ENCODE measurements around the gene PLD4.
"Not testable (repeated sequence)": the region's sequence is repeated elsewhere in the genome, so short reads cannot be mapped to it uniquely, and the experiment has no call there.

The PLD4 gene

DNA sequence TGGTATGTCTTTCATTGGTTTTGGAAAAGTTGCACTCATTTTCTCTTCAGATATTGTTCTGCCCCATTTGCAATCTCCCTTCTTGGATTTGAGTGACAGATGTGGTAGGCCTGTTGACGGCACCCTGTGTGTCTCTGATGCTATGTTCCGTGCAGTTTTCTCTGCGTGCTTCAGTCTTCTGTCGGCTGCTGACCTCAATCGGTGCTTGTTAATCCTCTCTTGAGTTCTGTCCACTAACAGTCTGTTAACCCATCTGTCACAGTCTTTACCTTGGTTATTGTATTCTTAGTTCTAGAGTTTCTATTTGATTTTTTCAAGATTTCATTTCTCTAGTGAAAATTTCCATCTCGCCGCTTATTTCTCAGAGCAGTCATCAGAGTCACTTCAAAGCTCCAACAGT lies 20.7 kb upstream of the PLD4 start:
- DNase-seq (ENCODE audit: low read depth): no peak
- H3K4me3 ChIP-seq (ENCODE audit: low read depth, low read length): no peak overlapping the region
- TF ChIP-seq CTCF (IDR thresholded peaks at IDR 0.05; ENCODE audit: insufficient read depth, low read depth, low read length, missing control alignments): no peak

DNA sequence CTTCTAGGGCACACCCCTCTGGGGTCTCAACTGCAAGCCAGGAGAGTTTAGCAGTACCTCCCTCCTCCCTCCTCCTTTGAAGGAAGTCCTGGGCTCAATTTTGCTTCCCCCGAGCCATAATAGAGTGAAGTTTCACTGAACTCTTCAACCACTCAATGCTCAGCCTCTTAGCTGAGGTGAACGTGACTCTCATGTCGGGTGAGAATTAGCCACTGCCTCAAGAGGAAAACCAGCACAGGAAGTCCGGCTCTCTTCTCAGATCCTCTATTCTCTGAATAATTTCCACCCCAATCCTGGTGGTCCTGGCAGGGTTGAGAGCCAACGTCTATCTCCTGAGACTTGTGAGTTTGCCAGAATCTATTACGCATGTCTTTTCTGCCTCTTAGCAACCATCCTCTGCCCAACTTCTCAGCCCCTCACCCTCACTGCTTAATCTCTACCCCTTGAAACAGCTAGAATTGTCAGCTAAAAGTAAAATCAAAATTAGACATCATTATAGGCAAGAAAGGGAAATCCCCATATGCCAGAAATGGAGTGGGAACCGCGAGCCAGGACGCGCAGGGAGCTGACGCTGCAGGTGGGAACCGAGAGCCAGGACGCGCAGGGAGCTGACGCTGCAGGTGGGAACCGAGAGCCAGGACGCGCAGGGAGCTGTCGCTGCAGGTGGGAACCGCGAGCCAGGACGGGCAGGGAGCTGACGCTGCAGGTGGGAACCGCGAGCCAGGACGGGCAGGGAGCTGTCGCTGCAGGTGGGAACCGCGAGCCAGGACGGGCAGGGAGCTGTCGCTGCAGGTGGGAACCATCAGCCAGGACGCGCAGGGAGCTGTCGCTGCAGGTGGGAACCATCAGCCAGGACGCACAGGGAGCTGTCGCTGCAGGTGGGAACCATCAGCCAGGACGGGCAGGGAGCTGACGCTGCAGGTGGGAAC lies 19.8 kb upstream of the PLD4 start:
- not testable (repeated sequence) for DNase-seq (ENCODE audit: low read depth); H3K4me3 ChIP-seq (ENCODE audit: low read depth, low read length)

DNA sequence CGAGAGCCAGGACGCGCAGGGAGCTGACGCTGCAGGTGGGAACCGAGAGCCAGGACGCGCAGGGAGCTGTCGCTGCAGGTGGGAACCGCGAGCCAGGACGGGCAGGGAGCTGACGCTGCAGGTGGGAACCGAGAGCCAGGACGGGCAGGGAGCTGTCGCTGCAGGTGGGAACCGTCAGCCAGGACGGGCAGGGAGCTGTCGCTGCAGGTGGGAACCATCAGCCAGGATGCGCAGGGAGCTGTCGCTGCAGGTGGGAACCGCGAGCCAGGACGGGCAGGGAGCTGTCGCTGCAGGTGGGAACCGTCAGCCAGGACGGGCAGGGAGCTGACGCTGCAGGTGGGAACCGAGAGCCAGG lies 19.1 kb upstream of the PLD4 start:
- H3K4me3 ChIP-seq (ENCODE audit: low read depth, low read length); DNase-seq (ENCODE audit: low read depth): not testable (repeated sequence)

DNA sequence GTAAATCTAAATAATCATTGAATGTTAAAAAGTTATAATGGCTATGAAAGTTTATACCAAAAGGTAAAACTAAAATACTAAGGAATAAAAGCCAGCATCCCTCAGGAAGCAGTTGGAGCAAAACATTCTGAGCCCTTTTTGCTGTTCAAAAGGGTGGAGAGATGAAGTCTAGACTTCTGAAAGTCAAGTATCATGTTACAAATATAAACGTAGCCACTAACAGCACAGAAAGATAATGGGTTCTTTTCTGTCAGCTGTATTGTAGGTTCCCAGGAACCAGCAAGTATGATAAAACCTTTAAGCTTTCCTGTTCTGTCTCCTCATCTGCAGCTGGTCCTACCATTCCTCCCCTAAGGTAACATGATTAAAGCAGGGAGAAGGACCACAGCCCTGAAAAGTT lies 16.4 kb upstream of the PLD4 start:
- DNase-seq (ENCODE audit: low read depth): no peak
- no peak overlapping the region for H3K4me3 ChIP-seq (ENCODE audit: low read depth, low read length)
- TF ChIP-seq CTCF (IDR thresholded peaks at IDR 0.05; ENCODE audit: insufficient read depth, low read depth, low read length, missing control alignments): no peak

- no peak for DNase-seq (ENCODE audit: low read depth)
- TF ChIP-seq CTCF (IDR thresholded peaks at IDR 0.05; ENCODE audit: insufficient read depth, low read depth, low read length, missing control alignments): no peak
- H3K4me3 ChIP-seq (ENCODE audit: low read depth, low read length): no peak overlapping the region
These were observed 12.6 kb upstream of the PLD4 start for GRCh38 chr14:104912053-104912452.

- DNase-seq (ENCODE audit: low read depth): no peak
- H3K4me3 ChIP-seq (ENCODE audit: low read depth, low read length): no peak overlapping the region
- TF ChIP-seq CTCF (IDR thresholded peaks at IDR 0.05; ENCODE audit: insufficient read depth, low read depth, low read length, missing control alignments): no peak
These were observed 11.2 kb upstream of the PLD4 start for GRCh38 chr14:104913435-104913834.

GRCh38 chr14:104917116-104917515 lies 7.6 kb upstream of the PLD4 start:
- DNase-seq (ENCODE audit: low read depth): no peak
- no peak overlapping the region for H3K4me3 ChIP-seq (ENCODE audit: low read depth, low read length)
- TF ChIP-seq CTCF (IDR thresholded peaks at IDR 0.05; ENCODE audit: insufficient read depth, low read depth, low read length, missing control alignments): no peak

DNA sequence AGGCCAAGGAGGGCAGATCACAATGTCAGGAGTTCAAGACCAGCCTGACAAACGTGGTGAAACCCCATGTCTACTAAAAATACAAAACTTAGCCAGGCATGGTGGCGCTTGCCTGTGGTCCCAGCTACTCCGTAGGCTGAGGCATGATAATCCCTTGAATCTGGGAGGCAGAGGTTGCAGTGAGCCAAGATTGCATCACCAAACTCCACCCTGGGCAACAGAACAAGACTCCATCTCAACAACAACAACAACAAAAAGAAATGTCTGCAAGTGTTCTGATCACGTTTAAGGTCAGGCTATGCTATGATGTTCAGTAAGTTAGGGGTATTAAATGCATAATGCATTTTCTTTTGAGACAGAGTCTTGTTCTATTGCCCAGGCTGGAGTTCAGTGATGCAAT lies 6.7 kb upstream of the PLD4 start:
- TF ChIP-seq CTCF (IDR thresholded peaks at IDR 0.05; ENCODE audit: insufficient read depth, low read depth, low read length, missing control alignments): no peak
- no peak for DNase-seq (ENCODE audit: low read depth)
- H3K4me3 ChIP-seq (ENCODE audit: low read depth, low read length): no peak overlapping the region

DNA sequence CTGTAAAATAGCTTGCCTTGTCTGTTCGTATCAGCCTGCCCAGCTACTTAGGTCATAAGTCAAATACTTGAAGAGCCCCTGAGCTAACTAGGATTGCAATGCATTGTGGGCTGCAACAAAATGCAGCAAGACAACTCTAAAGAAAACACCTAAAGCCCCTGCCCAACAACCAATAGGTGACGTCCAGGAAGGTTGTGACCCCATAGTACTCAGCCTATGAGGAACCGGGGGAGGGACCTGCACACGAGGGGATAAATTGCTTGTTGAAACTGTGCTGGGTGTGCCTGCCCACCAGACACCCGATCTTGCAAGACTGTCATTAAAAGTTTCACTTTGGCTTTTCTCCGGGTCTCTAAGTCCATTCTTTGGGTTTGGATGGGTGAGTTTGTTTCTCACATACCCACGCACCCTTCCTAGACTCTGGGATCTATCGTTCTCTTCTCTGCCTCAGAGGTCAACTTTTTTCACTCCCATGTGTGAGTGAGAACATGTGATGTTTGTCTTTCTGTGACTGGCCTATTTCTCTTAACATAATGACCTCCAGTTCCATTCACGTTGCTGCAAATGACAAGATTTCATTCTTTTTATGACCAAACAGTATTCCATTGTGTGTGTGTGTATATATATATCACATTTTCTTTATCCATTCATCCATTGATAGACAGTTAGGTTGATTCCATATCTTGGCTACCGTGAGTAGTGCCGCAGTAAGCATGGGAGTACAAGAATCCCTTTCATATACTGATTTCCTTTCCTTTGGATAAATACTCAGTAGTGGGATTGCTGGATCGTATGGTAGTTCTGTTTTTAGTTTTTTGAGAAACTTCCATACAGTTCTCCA lies 5.3 kb upstream of the PLD4 start:
- H3K4me3 ChIP-seq (ENCODE audit: low read depth, low read length): not testable (repeated sequence)

More for the DNA sequence above, 5.3 kb upstream of the PLD4 start:
- DNase-seq (ENCODE audit: low read depth): not testable (repeated sequence)

Measured in GM12865 (cell line).